ENCODE measurements around the gene WWC2.

Gene WWC2

DNA sequence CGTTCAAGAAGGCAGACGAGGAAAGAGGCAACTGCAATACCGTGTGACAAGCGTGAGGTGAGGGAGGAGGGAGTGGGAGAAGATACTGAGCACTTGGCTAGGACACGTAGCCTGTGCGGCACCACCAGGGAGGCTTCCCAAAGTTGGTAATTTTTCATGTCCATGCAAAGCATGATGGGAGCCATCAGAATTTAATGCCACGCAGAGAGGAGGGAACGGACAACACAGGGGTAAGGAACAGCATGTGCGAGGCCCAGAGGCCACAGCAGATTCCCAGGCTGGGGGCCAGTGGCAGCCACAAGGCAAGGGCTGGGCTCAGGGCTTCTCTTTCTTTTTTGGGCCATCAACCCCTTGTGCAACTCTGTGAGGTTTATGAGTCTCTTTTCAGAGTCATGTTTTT, 234.1 kb downstream of the WWC2 start:
- Histone ChIP-seq H3K4me1 (ENCODE audit: control insufficient read depth, insufficient read depth, low read length) (no peaks in the 10 kb centered on the region; the same call in 1 of the 2 replicates), H3K4me3 (ENCODE audit: low read depth, low read length) (no peak overlapping the region), H3K27ac (ENCODE audit: extremely low read depth, low read depth, low read length) (no peak overlapping the region), H3K9me3 (ENCODE audit: control insufficient read depth, insufficient read depth, low read depth, low read length) (no peaks in the 10 kb centered on the region), H3K36me3 (ENCODE audit: control insufficient read depth in 2 of 2, insufficient read depth in 1 of 2, low read length in 2 of 2) (no peaks in the 10 kb centered on the region)
- TF ChIP-seq GLI4 (tag by site-specific recombination; IDR thresholded peaks at IDR 0.05) (no peak), ZSCAN5A (tag by site-specific recombination; IDR thresholded peaks at IDR 0.05) (no peak), ZNF621 (tag by site-specific recombination; IDR thresholded peaks at IDR 0.05) (no peak), ZNF416 (tag by site-specific recombination; IDR thresholded peaks at IDR 0.05) (no peak), ZNF704 (tag by site-specific recombination; IDR thresholded peaks at IDR 0.05) (no peak), ZNF311 (tag by site-specific recombination; IDR thresholded peaks at IDR 0.05; ENCODE audit: borderline replicate concordance) (no peak), PRDM6 (tag by site-specific recombination; IDR thresholded peaks at IDR 0.05) (no peak), ZNF707 (tag by site-specific recombination; IDR thresholded peaks at IDR 0.05) (no peak), ZNF544 (tag by site-specific recombination; IDR thresholded peaks at IDR 0.05) (no peak), ZNF843 (tag by site-specific recombination; IDR thresholded peaks at IDR 0.05) (no peak), ZBTB20 (tag by site-specific recombination; IDR thresholded peaks at IDR 0.05) (no peak), INSM2 (tag by site-specific recombination; IDR thresholded peaks at IDR 0.05) (no peak), ZNF239 (tag by site-specific recombination; IDR thresholded peaks at IDR 0.05) (no peak)
- TF ChIP-seq, protein P1, sequence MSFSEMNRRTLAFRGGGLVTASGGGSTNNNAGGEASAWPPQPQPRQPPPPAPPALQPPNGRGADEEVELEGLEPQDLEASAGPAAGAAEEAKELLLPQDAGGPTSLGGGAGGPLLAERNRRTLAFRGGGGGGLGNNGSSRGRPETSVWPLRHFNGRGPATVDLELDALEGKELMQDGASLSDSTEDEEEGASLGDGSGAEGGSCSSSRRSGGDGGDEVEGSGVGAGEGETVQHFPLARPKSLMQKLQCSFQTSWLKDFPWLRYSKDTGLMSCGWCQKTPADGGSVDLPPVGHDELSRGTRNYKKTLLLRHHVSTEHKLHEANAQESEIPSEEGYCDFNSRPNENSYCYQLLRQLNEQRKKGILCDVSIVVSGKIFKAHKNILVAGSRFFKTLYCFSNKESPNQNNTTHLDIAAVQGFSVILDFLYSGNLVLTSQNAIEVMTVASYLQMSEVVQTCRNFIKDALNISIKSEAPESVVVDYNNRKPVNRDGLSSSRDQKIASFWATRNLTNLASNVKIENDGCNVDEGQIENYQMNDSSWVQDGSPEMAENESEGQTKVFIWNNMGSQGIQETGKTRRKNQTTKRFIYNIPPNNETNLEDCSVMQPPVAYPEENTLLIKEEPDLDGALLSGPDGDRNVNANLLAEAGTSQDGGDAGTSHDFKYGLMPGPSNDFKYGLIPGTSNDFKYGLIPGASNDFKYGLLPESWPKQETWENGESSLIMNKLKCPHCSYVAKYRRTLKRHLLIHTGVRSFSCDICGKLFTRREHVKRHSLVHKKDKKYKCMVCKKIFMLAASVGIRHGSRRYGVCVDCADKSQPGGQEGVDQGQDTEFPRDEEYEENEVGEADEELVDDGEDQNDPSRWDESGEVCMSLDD (tag by site-specific recombination; IDR thresholded peaks at IDR 0.05): no peak
- POLR2A ChIA-PET: no interaction called here
- CTCF ChIA-PET: no interaction called here

GRCh38 chr4:183333983-183334382, 234.9 kb downstream of the WWC2 start:
- ChIA-PET POLR2A (no interaction called here), CTCF (no interaction called here)
- H3K36me3 ChIP-seq (ENCODE audit: control insufficient read depth in 2 of 2, insufficient read depth in 1 of 2, low read length in 2 of 2): no peaks in the 10 kb centered on the region
- H3K27ac ChIP-seq (ENCODE audit: extremely low read depth, low read depth, low read length): no peak overlapping the region
- no peaks in the 10 kb centered on the region for H3K9me3 ChIP-seq (ENCODE audit: control insufficient read depth, insufficient read depth, low read depth, low read length)
- H3K4me1 ChIP-seq (ENCODE audit: control insufficient read depth, insufficient read depth, low read length): no peaks in the 10 kb centered on the region; the same call in 1 of the 2 replicates
- H3K4me3 ChIP-seq (ENCODE audit: low read depth, low read length): no peak overlapping the region
- no peak for TF ChIP-seq SCRT1 (tag by site-specific recombination; IDR thresholded peaks at IDR 0.05; ENCODE audit: borderline replicate concordance)
- no peak for TF ChIP-seq ZBTB7A (tag by site-specific recombination; IDR thresholded peaks at IDR 0.05; ENCODE audit: low read depth)
- TF ChIP-seq, protein P2, sequence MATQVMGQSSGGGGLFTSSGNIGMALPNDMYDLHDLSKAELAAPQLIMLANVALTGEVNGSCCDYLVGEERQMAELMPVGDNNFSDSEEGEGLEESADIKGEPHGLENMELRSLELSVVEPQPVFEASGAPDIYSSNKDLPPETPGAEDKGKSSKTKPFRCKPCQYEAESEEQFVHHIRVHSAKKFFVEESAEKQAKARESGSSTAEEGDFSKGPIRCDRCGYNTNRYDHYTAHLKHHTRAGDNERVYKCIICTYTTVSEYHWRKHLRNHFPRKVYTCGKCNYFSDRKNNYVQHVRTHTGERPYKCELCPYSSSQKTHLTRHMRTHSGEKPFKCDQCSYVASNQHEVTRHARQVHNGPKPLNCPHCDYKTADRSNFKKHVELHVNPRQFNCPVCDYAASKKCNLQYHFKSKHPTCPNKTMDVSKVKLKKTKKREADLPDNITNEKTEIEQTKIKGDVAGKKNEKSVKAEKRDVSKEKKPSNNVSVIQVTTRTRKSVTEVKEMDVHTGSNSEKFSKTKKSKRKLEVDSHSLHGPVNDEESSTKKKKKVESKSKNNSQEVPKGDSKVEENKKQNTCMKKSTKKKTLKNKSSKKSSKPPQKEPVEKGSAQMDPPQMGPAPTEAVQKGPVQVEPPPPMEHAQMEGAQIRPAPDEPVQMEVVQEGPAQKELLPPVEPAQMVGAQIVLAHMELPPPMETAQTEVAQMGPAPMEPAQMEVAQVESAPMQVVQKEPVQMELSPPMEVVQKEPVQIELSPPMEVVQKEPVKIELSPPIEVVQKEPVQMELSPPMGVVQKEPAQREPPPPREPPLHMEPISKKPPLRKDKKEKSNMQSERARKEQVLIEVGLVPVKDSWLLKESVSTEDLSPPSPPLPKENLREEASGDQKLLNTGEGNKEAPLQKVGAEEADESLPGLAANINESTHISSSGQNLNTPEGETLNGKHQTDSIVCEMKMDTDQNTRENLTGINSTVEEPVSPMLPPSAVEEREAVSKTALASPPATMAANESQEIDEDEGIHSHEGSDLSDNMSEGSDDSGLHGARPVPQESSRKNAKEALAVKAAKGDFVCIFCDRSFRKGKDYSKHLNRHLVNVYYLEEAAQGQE (tag by site-specific recombination; IDR thresholded peaks at IDR 0.05): peak; percentile 36; the same call in 1 of the 2 replicates
- no peak for TF ChIP-seq SCRT2 (tag by site-specific recombination; IDR thresholded peaks at IDR 0.05)
- no peak for TF ChIP-seq ZNF146 (tag by site-specific recombination; IDR thresholded peaks at IDR 0.05)
- TF ChIP-seq ZNF660 (tag by site-specific recombination; IDR thresholded peaks at IDR 0.05): no peak
- TF ChIP-seq MEIS1 (CRISPR knock-in tag; IDR thresholded peaks at IDR 0.05; ENCODE audit: borderline replicate concordance): no peak
- no peak for TF ChIP-seq ZNF580 (tag by site-specific recombination; IDR thresholded peaks at IDR 0.05)
- no peak for TF ChIP-seq ZNF423 (tag by site-specific recombination; IDR thresholded peaks at IDR 0.05)
